HL-60 (cell line): ENCODE data around the gene SLC17A7.

Experiments used
- DNase-seq, 2 experiments: peaks; one replicate each; pipeline ENCODE4 v3.0.0-alpha.2; 2010 to 2020; ENCODE audit warnings: low read depth in 1 of 2, low spot score in 1 of 2
- H3K27ac ChIP-seq: fragments of 250-450 bp; sonication (Bioruptor Pico); replicated peaks from 2 replicates; pipeline ENCODE4 v1.5.1; 2020; ENCODE audit warnings: mild to moderate bottlenecking, moderate library complexity
- H3K27me3 ChIP-seq: fragments of 250-450 bp; sonication (Bioruptor Pico); 2 replicates; pipeline ENCODE4 v1.5.1; 2021; ENCODE audit warnings: mild to moderate bottlenecking, moderate library complexity; ENCODE audit not compliant: insufficient read depth, poor library complexity, severe bottlenecking
- H3K4me3 ChIP-seq: replicated peaks from 2 replicates; pipeline ENCODE4 v1.5.1; 2011; ENCODE audit warnings: mild to moderate bottlenecking, control low read depth, low read length; ENCODE audit not compliant: insufficient read depth
- GABPA ChIP-seq: IDR thresholded peaks from 2 replicates; pipeline ENCODE4 v1.6.1; 2012; ENCODE audit warnings: low read depth
- POLR2AphosphoS5 ChIP-seq: IDR thresholded peaks from 2 replicates; pipeline ENCODE4 v1.6.1; 2012; ENCODE audit warnings: low read depth
- REST ChIP-seq: IDR thresholded peaks from 2 replicates; pipeline ENCODE4 v1.6.1; 2012; ENCODE audit warnings: low read depth; ENCODE audit not compliant: insufficient replicate concordance
- SPI1 ChIP-seq: IDR thresholded peaks from 2 replicates; pipeline ENCODE4 v1.6.1; 2012; ENCODE audit warnings: low read depth, mild to moderate bottlenecking, borderline replicate concordance
- TF ChIP-seq, protein P1 (sequence below): IDR thresholded peaks from one replicate; pipeline ENCODE4 v1.5.1; 2011; ENCODE audit warnings: low read length, control low read depth, inconsistent platforms; ENCODE audit not compliant: insufficient read depth

Gene SLC17A7

GRCh38 chr19:49387936-49388372 lies 53.4 kb downstream of the SLC17A7 start, which contains the start of gene KASH5:
Gene KASH5 (plus strand): TSS chr19:49388249. CDS start chr19:49390884, 2,635 bp downstream.
- TF ChIP-seq, protein P1, sequence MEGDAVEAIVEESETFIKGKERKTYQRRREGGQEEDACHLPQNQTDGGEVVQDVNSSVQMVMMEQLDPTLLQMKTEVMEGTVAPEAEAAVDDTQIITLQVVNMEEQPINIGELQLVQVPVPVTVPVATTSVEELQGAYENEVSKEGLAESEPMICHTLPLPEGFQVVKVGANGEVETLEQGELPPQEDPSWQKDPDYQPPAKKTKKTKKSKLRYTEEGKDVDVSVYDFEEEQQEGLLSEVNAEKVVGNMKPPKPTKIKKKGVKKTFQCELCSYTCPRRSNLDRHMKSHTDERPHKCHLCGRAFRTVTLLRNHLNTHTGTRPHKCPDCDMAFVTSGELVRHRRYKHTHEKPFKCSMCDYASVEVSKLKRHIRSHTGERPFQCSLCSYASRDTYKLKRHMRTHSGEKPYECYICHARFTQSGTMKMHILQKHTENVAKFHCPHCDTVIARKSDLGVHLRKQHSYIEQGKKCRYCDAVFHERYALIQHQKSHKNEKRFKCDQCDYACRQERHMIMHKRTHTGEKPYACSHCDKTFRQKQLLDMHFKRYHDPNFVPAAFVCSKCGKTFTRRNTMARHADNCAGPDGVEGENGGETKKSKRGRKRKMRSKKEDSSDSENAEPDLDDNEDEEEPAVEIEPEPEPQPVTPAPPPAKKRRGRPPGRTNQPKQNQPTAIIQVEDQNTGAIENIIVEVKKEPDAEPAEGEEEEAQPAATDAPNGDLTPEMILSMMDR = no peak
- TF ChIP-seq SPI1 = no peak
- no peak for TF ChIP-seq GABPA
- TF ChIP-seq REST = no peak
- no peak for TF ChIP-seq POLR2AphosphoS5
- no peak within 1 kb of the TSS for H3K27ac ChIP-seq
- no peak within 1 kb of the TSS for H3K4me3 ChIP-seq
- H3K27me3 ChIP-seq = peaks cover 3% of the 10 kb centered on the region
- DNase-seq = no peak

GRCh38 chr19:49383599-49383998 lies 57.7 kb downstream of the SLC17A7 start:
- TF ChIP-seq GABPA (no peak), POLR2AphosphoS5 (no peak), REST (no peak)
- TF ChIP-seq, protein P1 = no peak
- Histone ChIP-seq H3K4me3 (no peak overlapping the region), H3K27ac (no peak overlapping the region), H3K27me3 (no peaks in the 10 kb centered on the region)
- DNase-seq = no peak

GRCh38 chr19:49382639-49383038 lies 58.7 kb downstream of the SLC17A7 start:
- Histone ChIP-seq H3K27me3 (no peaks in the 10 kb centered on the region), H3K4me3 (no peak overlapping the region), H3K27ac (no peak overlapping the region)
- TF ChIP-seq SPI1 (no peak), REST (no peak), GABPA (no peak), POLR2AphosphoS5 (no peak)
- TF ChIP-seq, protein P1 = no peak
- no peak for DNase-seq
